ENCODE data around the gene REEP1. TPM values are rescaled to one million over a fixed set of nuclear protein-coding genes. Genes with fewer than 3 reads are reported as not detected.

The REEP1 gene
- total and polyA plus RNA-seq, 9 of the 15 experiments (the other 6 are each of a cell fraction or from before 2014, with no cell fraction given) = 0.11 to 0.67 (median 0.13) TPM

DNA sequence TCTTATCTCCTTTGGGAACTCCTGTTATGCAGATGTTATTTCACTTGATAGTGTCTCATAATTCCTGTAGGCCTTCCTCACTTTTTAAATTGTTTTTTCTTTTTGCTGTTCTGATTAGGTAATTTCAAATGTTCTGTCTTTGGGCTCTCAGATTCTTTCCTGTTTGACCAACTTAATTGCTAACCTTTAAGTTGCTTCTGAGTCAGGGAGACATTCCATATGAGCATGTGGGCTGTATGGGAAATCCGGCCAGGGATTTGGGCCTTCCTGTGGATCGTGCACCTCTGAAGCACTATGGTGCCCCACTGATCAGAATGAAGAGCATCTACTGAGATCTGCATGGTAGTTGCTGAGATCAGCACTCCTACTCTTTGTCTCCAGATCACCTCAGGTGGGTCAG lies 44.7 kb upstream of the REEP1 start:
- POLR2A ChIA-PET = interaction anchor here (0.7 kb wide), 1 partner anchor 265 kb away, joined by 4 read pairs; no protein-coding TSS in a partner anchor
- CTCF ChIA-PET (ENCODE audit: low intra/inter-chr PET ratio) = no interaction called here

More for the DNA sequence above, 44.7 kb upstream of the REEP1 start:
- Histone ChIP-seq H3K9me3 (replicated peaks; ENCODE audit: control insufficient read depth, insufficient read depth, low read depth, low read length) (no peaks in the 10 kb centered on the region), H3K27me3 (ENCODE audit: control insufficient read depth in 2 of 2, insufficient read depth in 2 of 2, low read length in 2 of 2) (peaks cover 0 to 12% of the 10 kb centered on the region in 2 experiments; a peak in 3 of 5 replicates), H3K4me2 (ENCODE audit: insufficient read depth, low read length) (no peak overlapping the region), H2AFZ (ENCODE audit: low read depth, low read length) (no peak overlapping the region), H3K4me1 (replicated peaks in 1 of 2; ENCODE audit: control insufficient read depth in 2 of 2, insufficient read depth in 2 of 2, low read length in 2 of 2) (no peaks in the 10 kb centered on the region), H3K9ac (ENCODE audit: insufficient read depth in 1 of 2, low read depth in 2 of 2, low read length in 2 of 2) (no peak overlapping the region), H3K79me2 (ENCODE audit: control insufficient read depth, insufficient read depth, low read length) (no peaks in the 10 kb centered on the region), H4K20me1 (replicated peaks; ENCODE audit: control insufficient read depth, insufficient read depth, low read length) (no peaks in the 10 kb centered on the region), H3K27ac (ENCODE audit: extremely low read depth, low read depth, low read length) (no peak overlapping the region), H3K9me1 (ENCODE audit: control insufficient read depth, insufficient read depth, low read length) (no peaks in the 10 kb centered on the region), H3K36me3 (ENCODE audit: control insufficient read depth, insufficient read depth, low read length) (no peaks in the 10 kb centered on the region), H3K4me3 (no peak overlapping the region)
- no peak for DNase-seq (ENCODE audit: extremely low read depth in 1 of 4, low spot score in 3 of 4)
- no peak for FAIRE-seq
- no peak for TF ChIP-seq CUX1 (CRISPR knock-in tag; IDR thresholded peaks at IDR 0.05)
- no peak for TF ChIP-seq ZNF644 (tag; IDR thresholded peaks at IDR 0.05; ENCODE audit: low read depth)
- TF ChIP-seq FOS (IDR thresholded peaks at IDR 0.05; ENCODE audit: extremely low read depth, insufficient read length) = no peak
- intact Hi-C loops (cut with micrococcal nuclease) (loop anchor here (5.0 kb wide), 1 partner anchor 545 kb away; no protein-coding TSS in a partner anchor), in situ Hi-C loops (cut with MboI) (loop anchor here (25.0 kb wide), 1 partner anchor 680 kb away; no protein-coding TSS in a partner anchor)
- WGBS (ENCODE audit: insufficient coverage, low coverage, missing lambda C conversion rate) = 0% methylated on average over 2 of the region's 2 CpGs
- BruUV-seq (replicated peaks) = no TSS peak
- ATAC-seq = no peak
